ENCODE data around the gene MAGI3. TPM values are rescaled to one million over a fixed set of nuclear protein-coding genes. Genes with fewer than 3 reads are reported as not detected.

The MAGI3 gene
- polyA plus RNA-seq, 2 of the 4 experiments (the other 2 are of a cell fraction) = 3.8 to 7.9 TPM

GRCh38 chr1:113657556-113658063 lies 267.3 kb downstream of the MAGI3 start:
- no peak for ATAC-seq
- FAIRE-seq = no peak
- Histone ChIP-seq H3K4me3 (no peak overlapping the region), H3K4me1 (peaks cover 4% of the 10 kb centered on the region; the same call in 1 of the 3 replicates), H3K4me2 (no peak overlapping the region), H3K9me3 (no peaks in the 10 kb centered on the region), H3K27ac (no peak overlapping the region)
- no peak for TF ChIP-seq ELK1 (IDR thresholded peaks at IDR 0.05; ENCODE audit: low read depth, low read length)
- TF ChIP-seq HMGXB4 (CRISPR knock-in tag; IDR thresholded peaks at IDR 0.05; ENCODE audit: borderline replicate concordance) = no peak
- no peak for TF ChIP-seq HES2 (IDR thresholded peaks at IDR 0.05)
- ChIA-PET CTCF (no interaction called here), POLR2A (no interaction called here)
- DNase-seq (ENCODE audit: low read depth in 1 of 2, low spot score in 1 of 2) = no peak
- 97% methylated on average over 3 of the region's 3 CpGs for WGBS (ENCODE audit: missing lambda C conversion rate)

- Histone ChIP-seq H3K9me3 (no peaks in the 10 kb centered on the region), H3K4me2 (no peak overlapping the region), H3K27ac (no peak overlapping the region), H3K4me1 (no peaks in the 10 kb centered on the region), H3K4me3 (no peak overlapping the region)
- ChIA-PET CTCF (interaction anchor here (2.0 kb wide), 1 partner anchor 12 kb away, joined by 4 read pairs; no protein-coding TSS in a partner anchor), POLR2A (no interaction called here)
- FAIRE-seq (no peak), ATAC-seq (no peak), DNase-seq (ENCODE audit: low read depth in 1 of 2, low spot score in 1 of 2) (no peak)
- no peak for TF ChIP-seq CBX8 (IDR thresholded peaks at IDR 0.05)
- TF ChIP-seq FOSL2 (IDR thresholded peaks at IDR 0.05) = no peak
- no peak for TF ChIP-seq FOSL2 (CRISPR knock-in tag; IDR thresholded peaks at IDR 0.05)
- TF ChIP-seq ESRRA (IDR thresholded peaks at IDR 0.05; ENCODE audit: borderline replicate concordance, low read length) = no peak
- no peak for TF ChIP-seq EHF (CRISPR knock-in tag; IDR thresholded peaks at IDR 0.05)
- TF ChIP-seq PBX3 (IDR thresholded peaks at IDR 0.05) = no peak
- no peak for TF ChIP-seq MYC (IDR thresholded peaks at IDR 0.05; ENCODE audit: borderline replicate concordance, low read length)
- TF ChIP-seq ZNF302 (CRISPR knock-in tag; IDR thresholded peaks at IDR 0.05) = no peak
- TF ChIP-seq ZC3H11A (IDR thresholded peaks at IDR 0.05) = no peak
- no peak for TF ChIP-seq JUNB (IDR thresholded peaks at IDR 0.05)
- TF ChIP-seq JUN (IDR thresholded peaks at IDR 0.05) = no peak
- no peak for TF ChIP-seq HEYL (CRISPR knock-in tag; IDR thresholded peaks at IDR 0.05)
- no peak for TF ChIP-seq HOXB13 (CRISPR knock-in tag; IDR thresholded peaks at IDR 0.05; ENCODE audit: low read depth)
- TF ChIP-seq BCL3 (IDR thresholded peaks at IDR 0.05) = no peak
- no peak for TF ChIP-seq ATOH8 (CRISPR knock-in tag; IDR thresholded peaks at IDR 0.05; ENCODE audit: low read depth)
- TF ChIP-seq CBX2 (IDR thresholded peaks at IDR 0.05; ENCODE audit: borderline replicate concordance, low read depth) = no peak
- no peak for TF ChIP-seq HES2 (IDR thresholded peaks at IDR 0.05)
- TF ChIP-seq NFE2L2 (conservative IDR thresholded peaks at IDR 0.05; ENCODE audit: low read length) = no peak
- TF ChIP-seq ZFP36 (IDR thresholded peaks at IDR 0.05; ENCODE audit: borderline replicate concordance, partially characterized antibody) = no peak
- TF ChIP-seq CHD4 (IDR thresholded peaks at IDR 0.05; ENCODE audit: borderline replicate concordance) = no peak
- WGBS (ENCODE audit: missing lambda C conversion rate) = 88% methylated on average over 9 of the region's 9 CpGs
Observed at GRCh38 chr1:113659035-113659434, 268.7 kb downstream of the MAGI3 start.

All from A549 (cell line).